Activated naive CD4-positive, alpha-beta T cell treated with anti-CD3 and anti-CD28 coated beads for 36 hours (primary cell): ENCODE data around the gene CLDN12. TPM values are rescaled to one million over a fixed set of nuclear protein-coding genes. Genes with fewer than 3 reads are reported as not detected.
"Not testable (repeated sequence)": the region's sequence is repeated elsewhere in the genome, so short reads cannot be mapped to it uniquely, and the experiment has no call there.

Experiments
- CTCF ChIA-PET: fragments of 350-600 bp; sonication (Branson Sonifier 250); formaldehyde crosslinking; loops from one replicate; lab custom pipeline; 2021; ENCODE audit warnings: antibody characterized with exemption; lab: Charles Lee
- DNase-seq: peaks from one replicate; pipeline ENCODE4 v3.0.0-alpha.2; 2020
- H3K27ac Mint-ChIP-seq: one replicate; pipeline ENCODE4 v1.8.0; 2021; ENCODE audit warnings: mild to moderate bottlenecking, mixed read lengths
- H3K27me3 Mint-ChIP-seq: one replicate; pipeline ENCODE4 v1.8.0; 2021; ENCODE audit warnings: low read depth, mixed read lengths
- H3K36me3 Mint-ChIP-seq: one replicate; pipeline ENCODE4 v1.8.0; 2021; ENCODE audit warnings: low read depth, mixed read lengths
- H3K4me1 Mint-ChIP-seq: one replicate; pipeline ENCODE4 v1.8.0; 2021; ENCODE audit warnings: low read depth, mixed read lengths
- H3K4me3 Mint-ChIP-seq: one replicate; pipeline ENCODE4 v1.8.0; 2021; ENCODE audit warnings: mild to moderate bottlenecking, moderate library complexity, mixed read lengths
- H3K9me3 Mint-ChIP-seq: one replicate; pipeline ENCODE4 v1.8.0; 2021; ENCODE audit warnings: mixed read lengths
- intact Hi-C: fragments of 100-400 bp; cut with micrococcal nuclease; formaldehyde crosslinking; loops from one replicate; pipeline ENCODE4 v1.15.1; 2023
- total RNA-seq, 2 experiments: library from RNA; stranded (reverse); gene quantifications; one replicate each; pipeline ENCODE4 v1.2.3, GENCODE V29; 2021

The CLDN12 gene
- total RNA-seq, 2 experiments from 2014 or later: 14.8 to 15.3 TPM

GRCh38 chr7:90446137-90446899 is 43.1 kb downstream of the CLDN12 start:
- Mint-ChIP-seq H3K27me3 (peaks cover 5% of the 10 kb centered on the region), H3K9me3 (no peaks in the 10 kb centered on the region), H3K4me3 (no peak overlapping the region), H3K4me1 (no peaks in the 10 kb centered on the region), H3K27ac (no peak overlapping the region), H3K36me3 (no peaks in the 10 kb centered on the region)
- no peak for DNase-seq
- intact Hi-C loops: no loop called here
- CTCF ChIA-PET: interaction anchor here (0.9 kb wide), 1 partner anchor 18 kb away, joined by 3 read pairs; no protein-coding TSS in a partner anchor

DNA sequence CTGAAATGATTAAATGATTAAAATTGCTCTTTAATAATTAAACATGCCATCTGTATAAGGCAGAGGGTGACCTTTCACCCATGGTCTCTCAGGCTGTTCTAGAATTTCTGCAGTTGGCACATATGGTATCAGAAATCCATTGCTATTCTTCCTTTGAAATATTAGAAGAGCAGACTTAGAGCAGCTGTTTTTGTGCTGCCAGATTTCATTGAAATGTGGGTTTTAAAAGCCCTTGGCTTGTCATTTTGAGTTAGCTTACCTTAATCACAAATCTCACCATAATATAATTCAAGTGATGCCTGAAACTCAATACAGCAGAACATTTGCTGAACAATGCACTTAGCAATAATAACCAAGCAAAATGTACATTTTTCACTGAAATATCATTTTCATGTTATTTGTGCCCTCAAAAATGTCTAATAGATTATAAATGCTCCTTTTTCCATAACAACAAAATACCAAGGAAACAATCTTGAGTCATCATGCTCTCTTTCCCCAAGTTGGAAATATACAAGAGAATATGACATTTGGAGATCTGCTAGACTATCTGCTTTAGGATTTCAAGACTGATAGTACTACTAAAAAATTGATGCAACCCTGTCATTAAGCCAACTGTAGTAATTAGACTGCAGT is 50.1 kb downstream of the CLDN12 start:
- no peaks in the 10 kb centered on the region for H3K36me3 Mint-ChIP-seq
- peaks cover 5% of the 10 kb centered on the region for H3K4me1 Mint-ChIP-seq
- CTCF ChIA-PET: interaction anchor here (1.4 kb wide), 1 partner anchor 175 kb away, joined by 4 read pairs; no protein-coding TSS in a partner anchor
- DNase-seq: no peak
- no peak overlapping the region for H3K4me3 Mint-ChIP-seq
- peaks cover 3% of the 10 kb centered on the region for H3K27me3 Mint-ChIP-seq
- intact Hi-C loops: loop anchor here (10.0 kb wide), 1 partner anchor 1331 kb away; no protein-coding TSS in a partner anchor
- no peaks in the 10 kb centered on the region for H3K9me3 Mint-ChIP-seq
- H3K27ac Mint-ChIP-seq: no peak overlapping the region

GRCh38 chr7:90453931-90454330 is 50.7 kb downstream of the CLDN12 start:
- intact Hi-C loops: loop anchor here (2.0 to 10.0 kb wide), 2 partner anchors 67 to 1331 kb away; no protein-coding TSS in a partner anchor
- no peaks in the 10 kb centered on the region for H3K9me3 Mint-ChIP-seq
- no peak for DNase-seq
- H3K27me3 Mint-ChIP-seq: peaks cover 3% of the 10 kb centered on the region
- peaks cover 5% of the 10 kb centered on the region for H3K4me1 Mint-ChIP-seq
- H3K4me3 Mint-ChIP-seq: no peak overlapping the region
- H3K27ac Mint-ChIP-seq: no peak overlapping the region
- CTCF ChIA-PET: interaction anchor here (0.6 to 0.7 kb wide), 2 partner anchors 175 to 965 kb away, joined by 3 read pairs; no protein-coding TSS in a partner anchor
- H3K36me3 Mint-ChIP-seq: no peaks in the 10 kb centered on the region

DNA sequence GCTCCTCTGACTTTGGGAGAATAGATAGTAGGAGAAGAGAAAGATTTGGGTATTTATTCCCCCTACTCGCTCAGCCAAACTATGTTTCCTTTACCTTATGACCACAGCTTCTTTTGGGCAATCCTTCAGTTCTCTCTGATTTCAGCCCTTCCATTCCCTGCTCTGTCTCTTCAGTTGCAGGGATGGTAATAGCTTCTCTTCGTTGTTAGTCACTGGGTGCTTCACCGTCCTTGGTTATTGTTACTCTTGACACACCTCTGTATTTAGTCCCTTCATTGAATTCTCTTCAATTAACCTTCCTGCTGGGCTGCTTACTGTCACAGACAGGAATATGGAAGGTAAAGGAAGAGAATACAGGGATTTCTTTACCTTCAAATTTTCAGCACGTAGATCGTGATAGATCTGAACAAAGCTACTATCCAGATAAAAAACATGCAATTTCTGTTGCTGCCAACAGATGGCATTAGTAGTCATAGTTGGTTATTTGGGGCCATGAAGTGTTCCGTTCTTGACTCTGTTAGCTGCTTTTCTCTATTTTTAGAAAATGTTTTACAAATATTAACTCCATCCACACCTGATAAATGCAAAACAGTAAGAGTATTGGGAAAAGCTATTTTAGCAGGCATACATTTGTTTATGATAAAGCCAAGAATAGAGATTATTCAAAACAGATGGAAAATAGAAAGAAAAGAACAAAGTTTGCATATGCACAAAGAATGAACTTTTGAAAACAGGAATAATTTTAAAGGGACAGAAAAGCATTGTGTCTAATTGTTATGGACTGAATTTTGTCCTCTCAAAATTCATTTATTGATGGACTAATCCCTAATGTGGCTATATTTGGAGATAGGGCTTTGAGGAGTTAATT is 52.1 kb downstream of the CLDN12 start:
- peaks cover 5% of the 10 kb centered on the region for H3K4me1 Mint-ChIP-seq
- intact Hi-C loops: loop anchor here (1.0 to 10.0 kb wide), 5 partner anchors 65 to 1329 kb away; no protein-coding TSS in a partner anchor
- CTCF ChIA-PET: interaction anchor here (0.5 to 1.8 kb wide), 16 partner anchors 13 to 1520 kb away, joined by 3 to 19 read pairs (median 4); no protein-coding TSS in a partner anchor
- H3K9me3 Mint-ChIP-seq: no peaks in the 10 kb centered on the region
- H3K27ac Mint-ChIP-seq: no peak overlapping the region
- no peak overlapping the region for H3K4me3 Mint-ChIP-seq
- H3K36me3 Mint-ChIP-seq: no peaks in the 10 kb centered on the region
- DNase-seq: no peak
- H3K27me3 Mint-ChIP-seq: peaks cover 3% of the 10 kb centered on the region

GRCh38 chr7:90458104-90458503 is 54.8 kb downstream of the CLDN12 start:
- no peaks in the 10 kb centered on the region for H3K9me3 Mint-ChIP-seq
- CTCF ChIA-PET: no interaction called here
- H3K27me3 Mint-ChIP-seq: peaks cover 3% of the 10 kb centered on the region
- intact Hi-C loops: loop anchor here (5.0 to 10.0 kb wide), 2 partner anchors 1179 to 1327 kb away; no protein-coding TSS in a partner anchor
- H3K36me3 Mint-ChIP-seq: no peaks in the 10 kb centered on the region
- H3K4me3 Mint-ChIP-seq: no peak overlapping the region
- peaks cover 9% of the 10 kb centered on the region for H3K4me1 Mint-ChIP-seq
- no peak for DNase-seq
- H3K27ac Mint-ChIP-seq: no peak overlapping the region

GRCh38 chr7:90459888-90460287 is 56.6 kb downstream of the CLDN12 start:
- Mint-ChIP-seq H3K4me3 (no peak overlapping the region), H3K27ac (no peak overlapping the region), H3K27me3 (peaks cover 3% of the 10 kb centered on the region), H3K36me3 (peaks cover 14% of the 10 kb centered on the region), H3K4me1 (peaks cover 16% of the 10 kb centered on the region), H3K9me3 (peaks cover 13% of the 10 kb centered on the region)
- no peak for DNase-seq
- CTCF ChIA-PET: no interaction called here
- intact Hi-C loops: loop anchor here (5.0 to 10.0 kb wide), 2 partner anchors 1177 to 1325 kb away; no protein-coding TSS in a partner anchor

DNA sequence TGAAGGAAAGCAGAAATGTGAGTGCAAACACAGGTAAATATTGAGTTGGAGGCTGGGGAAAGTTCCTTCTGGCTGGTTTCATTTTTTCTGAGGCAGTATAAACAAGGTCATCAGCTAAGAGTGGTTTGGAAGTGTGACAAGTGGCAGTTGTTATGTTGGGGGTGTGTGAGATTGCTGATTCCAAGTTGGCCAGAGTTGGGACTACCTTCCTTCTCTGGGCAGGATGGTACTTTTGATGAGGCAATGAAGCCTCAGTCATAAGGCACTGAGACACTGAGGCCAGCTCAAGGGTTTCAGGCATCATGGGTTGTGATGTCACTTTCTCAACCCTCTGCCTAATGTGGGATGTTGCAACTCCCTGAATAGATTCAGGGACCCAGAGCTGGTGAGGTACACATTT is 58.0 kb downstream of the CLDN12 start:
- peaks cover 23% of the 10 kb centered on the region for H3K9me3 Mint-ChIP-seq
- intact Hi-C loops: no loop called here
- H3K4me3 Mint-ChIP-seq: no peak overlapping the region
- no peaks in the 10 kb centered on the region for H3K27me3 Mint-ChIP-seq
- DNase-seq: no peak
- peaks cover 11% of the 10 kb centered on the region for H3K4me1 Mint-ChIP-seq
- CTCF ChIA-PET: no interaction called here
- H3K36me3 Mint-ChIP-seq: peaks cover 22% of the 10 kb centered on the region
- H3K27ac Mint-ChIP-seq: no peak overlapping the region

- CTCF ChIA-PET, H3K27ac Mint-ChIP-seq, DNase-seq, H3K27me3 Mint-ChIP-seq, H3K4me3 Mint-ChIP-seq, intact Hi-C loops: not testable (repeated sequence)
- H3K9me3 Mint-ChIP-seq: peaks cover 23% of the 10 kb centered on the region
- peaks cover 22% of the 10 kb centered on the region for H3K36me3 Mint-ChIP-seq
- peaks cover 11% of the 10 kb centered on the region for H3K4me1 Mint-ChIP-seq
Observed at GRCh38 chr7:90463151-90463628, 59.9 kb downstream of the CLDN12 start.

Other genes with a start within 250 kb of the CLDN12 start
- gene STEAP1, start 249.0 kb upstream of the CLDN12 start, total RNA-seq: 1 to 10 TPM; 2.6 to 3.3 TPM
- gene STEAP2, start 191.7 kb upstream of the CLDN12 start, total RNA-seq: not detected
- gene CFAP69, start 158.3 kb upstream of the CLDN12 start, total RNA-seq: under 1 TPM; 0.25 to 0.31 TPM
- not detected for gene FAM237B, start 82.2 kb upstream of the CLDN12 start, total RNA-seq
- 10 to 100 TPM; 35.8 to 39.3 TPM for gene GTPBP10, start 56.7 kb upstream of the CLDN12 start, total RNA-seq
- gene PTTG1IP2, start 66.2 kb downstream of the CLDN12 start, total RNA-seq: not detected
- gene CDK14, start 192.9 kb downstream of the CLDN12 start, total RNA-seq: under 1 TPM; 0.42 to 0.81 TPM